LNCAP (cell line): Measurements from ENCODE around the gene EPB41L1.

Experiments used
- TF ChIP-seq, protein P1 (sequence below): fragments of 450-650 bp; IDR thresholded peaks from 2 replicates; pipeline ENCODE4 v1.5.1; 2017; ENCODE audit warnings: mild to moderate bottlenecking

Gene EPB41L1

DNA sequence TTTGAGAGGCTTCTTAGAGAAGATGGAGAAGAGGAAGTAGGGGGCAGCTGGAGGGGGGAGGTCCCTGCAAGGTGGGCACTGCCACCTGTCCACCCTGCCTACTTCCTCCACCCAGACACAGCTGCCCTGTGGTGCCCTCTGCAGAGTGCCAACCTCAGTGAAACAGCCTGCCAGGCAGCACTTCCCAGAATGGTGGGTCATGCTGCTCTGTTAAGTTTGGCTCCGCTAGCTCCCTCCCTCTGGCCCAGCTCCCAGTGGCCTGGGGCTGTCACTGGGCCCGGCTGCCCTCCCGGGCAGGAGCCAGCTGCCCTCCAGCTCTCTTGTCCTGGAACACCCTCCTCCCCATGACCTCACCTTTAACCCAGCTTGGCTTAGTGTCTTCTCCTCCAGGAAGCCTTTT, 5.1 kb upstream of the EPB41L1 start:
- TF ChIP-seq, protein P1, sequence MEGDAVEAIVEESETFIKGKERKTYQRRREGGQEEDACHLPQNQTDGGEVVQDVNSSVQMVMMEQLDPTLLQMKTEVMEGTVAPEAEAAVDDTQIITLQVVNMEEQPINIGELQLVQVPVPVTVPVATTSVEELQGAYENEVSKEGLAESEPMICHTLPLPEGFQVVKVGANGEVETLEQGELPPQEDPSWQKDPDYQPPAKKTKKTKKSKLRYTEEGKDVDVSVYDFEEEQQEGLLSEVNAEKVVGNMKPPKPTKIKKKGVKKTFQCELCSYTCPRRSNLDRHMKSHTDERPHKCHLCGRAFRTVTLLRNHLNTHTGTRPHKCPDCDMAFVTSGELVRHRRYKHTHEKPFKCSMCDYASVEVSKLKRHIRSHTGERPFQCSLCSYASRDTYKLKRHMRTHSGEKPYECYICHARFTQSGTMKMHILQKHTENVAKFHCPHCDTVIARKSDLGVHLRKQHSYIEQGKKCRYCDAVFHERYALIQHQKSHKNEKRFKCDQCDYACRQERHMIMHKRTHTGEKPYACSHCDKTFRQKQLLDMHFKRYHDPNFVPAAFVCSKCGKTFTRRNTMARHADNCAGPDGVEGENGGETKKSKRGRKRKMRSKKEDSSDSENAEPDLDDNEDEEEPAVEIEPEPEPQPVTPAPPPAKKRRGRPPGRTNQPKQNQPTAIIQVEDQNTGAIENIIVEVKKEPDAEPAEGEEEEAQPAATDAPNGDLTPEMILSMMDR: no peak

DNA sequence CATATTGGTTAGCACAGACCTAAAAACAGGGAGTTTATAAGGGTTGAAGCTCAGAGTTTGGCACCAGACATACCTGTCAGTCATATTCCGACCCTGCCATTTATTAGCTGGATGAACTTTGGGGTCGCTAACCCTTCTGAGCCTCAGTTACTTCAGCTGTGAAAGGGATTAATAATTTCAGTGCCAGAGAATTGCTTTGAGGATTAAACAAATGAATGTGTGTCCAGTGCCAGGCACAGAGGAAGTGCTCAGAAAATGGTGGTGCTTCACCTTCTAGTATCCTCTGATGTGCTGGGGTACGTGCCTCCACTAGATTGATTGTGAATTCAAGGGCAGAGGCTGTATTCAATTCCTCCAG, 4.1 kb upstream of the EPB41L1 start:
- TF ChIP-seq, protein P1: no peak

DNA sequence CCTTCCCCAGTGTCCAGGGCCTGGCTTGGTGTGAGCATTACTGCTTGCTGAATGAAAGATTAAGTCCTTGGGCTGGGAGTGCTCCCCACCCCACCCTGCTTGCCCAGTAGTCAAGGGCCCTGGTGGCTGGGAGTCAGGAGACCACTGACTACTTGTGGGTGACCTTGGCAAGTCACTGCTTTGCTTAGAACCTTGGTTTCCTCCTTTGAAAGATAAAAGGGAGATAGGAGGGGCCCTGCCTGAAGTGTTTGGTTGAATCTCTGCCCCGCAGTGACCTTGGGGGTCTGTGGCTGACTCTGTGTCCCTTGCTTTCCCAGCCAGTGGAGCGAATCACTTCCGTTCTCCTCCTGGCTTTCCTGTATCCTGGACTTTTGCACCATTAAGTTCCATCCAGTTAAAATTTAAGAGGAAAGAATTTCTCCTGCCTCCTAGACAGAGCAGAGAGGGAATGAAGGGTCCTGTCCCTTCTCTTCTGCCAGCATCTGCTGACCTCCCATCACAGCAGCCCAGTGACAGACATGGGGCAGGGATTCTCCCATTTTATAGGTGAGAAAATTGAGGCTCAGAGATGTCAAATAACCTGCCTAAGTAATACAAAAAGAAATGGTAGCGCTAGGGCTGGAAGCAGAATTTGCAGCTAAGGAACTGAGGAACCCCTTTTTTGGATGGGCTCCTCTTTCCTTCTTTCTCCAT, 3.5 kb upstream of the EPB41L1 start:
- TF ChIP-seq, protein P1: no peak

DNA sequence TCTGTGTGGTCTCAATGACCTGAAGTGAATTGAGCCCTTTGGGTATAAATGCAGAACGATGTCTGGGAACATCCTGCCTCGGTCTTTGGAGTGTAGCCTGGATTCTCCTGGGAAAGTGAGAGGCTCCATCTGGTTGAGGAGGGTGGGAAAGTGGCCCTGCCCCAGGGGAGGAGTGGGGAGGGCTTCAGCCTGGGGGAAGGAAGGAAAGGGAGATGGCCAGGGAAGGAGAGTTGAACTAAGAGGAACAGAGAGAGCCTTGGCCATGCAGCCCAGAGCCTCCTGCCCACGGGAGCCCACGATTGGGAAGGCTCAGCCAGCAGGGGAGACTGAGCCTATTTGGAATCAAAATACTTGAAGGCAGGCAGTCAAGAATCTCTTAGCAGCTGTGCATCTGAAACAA, 2.3 kb upstream of the EPB41L1 start:
- TF ChIP-seq, protein P1: no peak

DNA sequence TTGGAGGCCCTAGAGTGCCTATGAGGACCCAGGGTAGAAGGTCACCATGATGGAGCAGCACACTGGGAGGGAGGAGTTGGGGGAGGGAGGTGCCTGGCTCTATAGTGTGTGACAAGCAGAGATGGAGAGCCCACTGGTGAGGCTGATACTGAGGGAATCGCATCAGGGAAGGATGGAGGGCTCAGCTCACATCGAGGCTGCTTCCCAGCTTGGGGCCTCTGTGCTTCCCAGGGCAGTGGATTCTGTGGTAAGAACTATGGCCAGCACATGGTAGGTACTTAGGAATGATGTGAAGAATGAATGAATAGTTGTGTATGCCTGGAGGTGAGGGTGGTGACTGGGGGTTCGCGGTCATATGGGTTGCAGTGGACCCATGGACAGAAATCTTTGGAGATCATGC, 1.3 kb upstream of the EPB41L1 start:
- TF ChIP-seq, protein P1: no peak

DNA sequence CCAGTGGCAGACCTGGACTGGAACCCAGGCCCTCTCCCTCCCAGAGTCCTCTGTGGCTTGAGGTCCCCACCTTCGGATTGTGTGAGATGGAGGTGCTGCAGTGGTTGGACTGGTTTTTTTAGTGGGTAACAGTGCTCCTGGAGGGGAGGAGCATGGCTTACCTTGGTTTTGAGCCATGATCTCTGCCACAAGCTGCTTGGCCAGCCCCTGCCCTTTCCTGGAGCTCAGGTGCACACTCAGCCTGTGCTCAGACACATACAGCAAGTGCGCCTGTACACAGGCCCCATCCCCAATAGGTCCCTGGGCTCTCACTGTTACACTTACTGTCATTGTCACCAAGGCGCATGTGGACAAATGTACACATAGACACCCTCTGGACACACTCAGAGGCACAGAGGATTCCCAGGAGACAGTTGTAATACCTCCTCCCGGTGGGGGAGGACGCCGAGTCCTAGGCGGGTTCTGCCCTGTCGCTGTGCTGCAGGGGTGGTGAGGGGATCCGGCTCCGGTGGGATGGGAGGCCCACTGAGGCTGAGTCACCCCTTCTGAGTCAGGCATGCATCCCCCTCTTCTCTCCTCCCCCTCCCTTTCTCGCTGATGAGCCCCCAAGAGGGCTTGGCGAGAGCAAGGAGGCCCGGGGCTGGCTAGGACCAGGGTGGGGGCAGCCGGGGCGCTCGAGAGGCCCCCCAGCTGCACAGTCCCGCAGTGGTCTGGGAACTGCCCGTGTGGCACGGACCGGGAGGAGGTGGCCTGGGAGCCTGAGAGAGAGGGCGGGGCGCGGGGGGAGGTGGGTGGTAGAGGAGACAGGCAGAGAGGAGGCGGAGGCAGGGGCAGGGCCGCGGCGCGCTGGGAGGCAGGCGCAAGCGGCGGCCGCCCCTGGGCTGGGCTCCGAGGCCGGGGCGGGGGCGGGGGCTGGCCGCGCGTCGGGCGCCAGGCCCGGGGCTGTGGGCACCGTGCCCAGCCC, 522 bp upstream of the EPB41L1 start:
- TF ChIP-seq, protein P1: no peak

DNA sequence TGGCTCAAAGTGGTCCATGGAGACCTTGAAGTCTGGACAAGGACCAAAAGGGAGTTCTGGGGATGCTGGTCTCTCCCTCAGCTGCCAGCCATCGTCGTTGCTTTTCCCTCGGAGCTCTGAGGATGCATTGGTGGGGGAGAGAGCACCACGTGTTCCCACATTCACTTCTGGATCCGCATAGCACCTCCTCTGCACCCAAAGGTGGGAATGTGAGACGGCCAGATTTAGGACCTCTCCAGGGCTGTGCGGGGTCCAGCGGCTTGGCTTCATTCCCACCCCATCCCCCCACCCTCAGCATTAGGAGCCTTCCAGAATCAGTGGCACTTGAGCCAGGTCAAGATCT, 1.1 kb downstream of the EPB41L1 start:
- TF ChIP-seq, protein P1: no peak
